OCI-LY3 (cell line): ENCODE data around the gene TTC28.

Experiments
- EZH2phosphoT487 ChIP-seq: fragments of 200-600 bp; shearing (Covaris generic); IDR thresholded peaks from 2 replicates; pipeline ENCODE4 v1.6.1; 2018; ENCODE audit warnings: antibody characterized with exemption, mixed run types, low read depth
- TF ChIP-seq, protein P1 (sequence below): fragments of 200-600, 300-600 bp; sonication (generic); IDR thresholded peaks from 2 replicates; pipeline ENCODE4 v1.5.1; 2014; ENCODE audit warnings: antibody characterized with exemption, low read length, low read depth

DNA sequence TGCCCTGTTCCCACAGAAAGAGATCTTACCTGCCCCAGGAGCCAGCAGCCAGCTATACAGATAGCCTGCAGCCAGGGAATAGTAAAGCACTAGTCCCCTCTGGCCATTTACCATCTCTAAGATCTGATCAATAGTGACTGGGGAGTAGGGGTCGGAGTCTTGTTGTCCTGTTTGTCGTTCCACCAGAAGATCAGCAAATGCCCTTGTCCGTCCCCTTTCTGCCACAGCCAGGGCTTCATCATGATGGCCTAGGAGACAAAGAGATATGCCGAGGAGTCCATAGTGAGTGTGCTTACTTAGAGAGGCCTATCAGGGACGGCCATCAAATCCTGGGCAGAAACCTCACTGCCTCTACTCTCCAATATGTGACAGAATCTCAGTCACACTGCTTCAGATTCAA lies 583.5 kb downstream of the TTC28 start:
- TF ChIP-seq, protein P1, sequence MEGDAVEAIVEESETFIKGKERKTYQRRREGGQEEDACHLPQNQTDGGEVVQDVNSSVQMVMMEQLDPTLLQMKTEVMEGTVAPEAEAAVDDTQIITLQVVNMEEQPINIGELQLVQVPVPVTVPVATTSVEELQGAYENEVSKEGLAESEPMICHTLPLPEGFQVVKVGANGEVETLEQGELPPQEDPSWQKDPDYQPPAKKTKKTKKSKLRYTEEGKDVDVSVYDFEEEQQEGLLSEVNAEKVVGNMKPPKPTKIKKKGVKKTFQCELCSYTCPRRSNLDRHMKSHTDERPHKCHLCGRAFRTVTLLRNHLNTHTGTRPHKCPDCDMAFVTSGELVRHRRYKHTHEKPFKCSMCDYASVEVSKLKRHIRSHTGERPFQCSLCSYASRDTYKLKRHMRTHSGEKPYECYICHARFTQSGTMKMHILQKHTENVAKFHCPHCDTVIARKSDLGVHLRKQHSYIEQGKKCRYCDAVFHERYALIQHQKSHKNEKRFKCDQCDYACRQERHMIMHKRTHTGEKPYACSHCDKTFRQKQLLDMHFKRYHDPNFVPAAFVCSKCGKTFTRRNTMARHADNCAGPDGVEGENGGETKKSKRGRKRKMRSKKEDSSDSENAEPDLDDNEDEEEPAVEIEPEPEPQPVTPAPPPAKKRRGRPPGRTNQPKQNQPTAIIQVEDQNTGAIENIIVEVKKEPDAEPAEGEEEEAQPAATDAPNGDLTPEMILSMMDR, result no peak
- TF ChIP-seq EZH2phosphoT487, result no peak
